GM13976 (cell line): Measurements from ENCODE around the gene SLC6A7.

Experiments
- DNase-seq: peaks from one replicate; pipeline ENCODE4 v3.0.0; 2012; ENCODE audit warnings: low spot score
- CTCF ChIP-seq: IDR thresholded peaks from 2 replicates; pipeline ENCODE4 v1.5.1; 2012; ENCODE audit warnings: borderline replicate concordance, mild to moderate bottlenecking; ENCODE audit not compliant: insufficient read depth; ENCODE audit errors: extremely low read depth, missing control alignments, control extremely low read depth
- in situ Hi-C: fragments of 300-500 bp; cut with MboI; formaldehyde crosslinking; loops from one replicate; pipeline ENCODE4 v1.12.0; 2022; ENCODE audit warnings: low sequenced_read_pairs, mixed read lengths, inconsistent platforms; ENCODE audit not compliant: unreplicated experiment

The SLC6A7 gene

DNA sequence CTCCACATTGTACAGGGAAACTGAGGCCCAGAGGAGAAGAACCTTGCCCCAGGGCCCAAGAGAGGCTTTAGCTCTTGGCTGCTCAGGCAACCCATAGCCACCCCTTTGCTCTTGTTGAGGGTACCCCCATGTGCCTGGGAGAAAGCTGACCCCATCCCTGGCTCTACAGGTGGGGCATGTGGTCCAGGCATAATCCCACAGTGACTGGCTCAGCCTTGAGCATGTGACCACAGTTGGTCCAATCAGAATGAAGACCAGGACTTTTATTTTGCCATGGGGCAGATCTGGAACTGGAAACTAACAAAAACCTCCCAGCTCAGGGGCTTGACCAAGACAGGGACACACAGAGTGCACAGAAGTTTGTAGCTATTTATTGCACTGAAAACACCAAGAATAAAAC is 29.3 kb downstream of the SLC6A7 start:
- no peak for TF ChIP-seq CTCF
- DNase-seq, result no peak
- in situ Hi-C loops, result loop anchor here (10.0 kb wide), 1 partner anchor 54 kb away; the partner anchor contains the start of gene CDX1

DNA sequence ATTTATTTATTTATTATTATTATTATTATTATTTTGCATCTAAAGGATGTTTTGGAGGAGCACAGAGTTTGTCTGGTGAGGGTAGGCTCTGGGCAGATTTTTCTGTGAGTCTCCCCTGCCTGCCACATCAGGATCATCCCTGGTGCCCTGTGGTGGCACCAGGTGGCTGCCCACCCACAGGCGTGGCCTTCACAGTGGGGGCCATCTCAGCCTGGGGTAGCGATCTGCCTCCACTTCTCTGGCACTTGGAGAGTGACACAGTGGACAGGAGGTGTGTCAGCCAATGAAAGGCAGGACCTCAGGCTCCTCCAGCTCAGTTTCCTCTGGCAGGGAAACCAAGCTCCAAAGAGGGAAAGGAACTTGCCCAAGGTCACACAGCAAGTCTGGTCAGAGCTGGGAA is 30.0 kb downstream of the SLC6A7 start:
- no peak for DNase-seq
- in situ Hi-C loops, result loop anchor here (10.0 kb wide), 1 partner anchor 55 kb away; the partner anchor contains the start of gene CDX1
- no peak for TF ChIP-seq CTCF

GRCh38 chr5:150221471-150221870 is 31.6 kb downstream of the SLC6A7 start:
- in situ Hi-C loops, result no loop called here
- no peak for TF ChIP-seq CTCF
- DNase-seq, result no peak

DNA sequence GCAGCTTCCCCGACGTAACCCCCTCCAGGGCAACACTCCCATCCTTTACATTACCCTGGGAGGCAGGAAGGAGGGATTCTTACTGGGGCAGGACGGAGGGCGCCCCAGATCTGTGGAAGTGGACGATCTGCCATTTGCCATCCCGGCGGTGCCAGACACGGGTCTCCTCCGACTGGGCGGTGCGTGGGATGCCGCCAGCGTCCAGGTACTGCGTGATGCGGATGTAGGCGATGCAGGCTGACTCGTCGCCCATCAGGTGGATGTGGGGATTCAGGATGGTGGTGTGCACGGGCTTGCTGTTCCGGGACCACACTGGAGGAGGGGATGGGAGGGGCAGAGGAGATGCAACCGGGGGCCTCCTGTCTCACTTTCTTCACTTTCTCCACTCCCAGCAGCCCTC is 33.0 kb downstream of the SLC6A7 start:
- in situ Hi-C loops, result no loop called here
- no peak for TF ChIP-seq CTCF
- no peak for DNase-seq

- TF ChIP-seq CTCF, result no peak
- DNase-seq, result no peak
- in situ Hi-C loops, result no loop called here
Measured at GRCh38 chr5:150223474-150223873, 33.6 kb downstream of the SLC6A7 start.

- no peak for TF ChIP-seq CTCF
- in situ Hi-C loops, result no loop called here
Measured at GRCh38 chr5:150224483-150225027, 34.7 kb downstream of the SLC6A7 start.

More at GRCh38 chr5:150224483-150225027, 34.7 kb downstream of the SLC6A7 start:
- DNase-seq, result no peak
